Calu3 (cell line): Measurements from ENCODE around the gene PDE1A. TPM values are rescaled to one million over a fixed set of nuclear protein-coding genes. Genes with fewer than 3 reads are reported as not detected.

Experiments used
- BruUV-seq: library from RNA; stranded (reverse); fragments of 400-500 nt; replicated peaks from 2 replicates; lab custom pipeline; 2021; lab: Mats Ljungman, UMichigan
- CTCF ChIA-PET: fragments of 300-600 bp; sonication (Branson Sonifier 250); formaldehyde crosslinking; loops from one replicate; lab custom pipeline; 2022; ENCODE audit warnings: antibody characterized with exemption; lab: Charles Lee
- DNase-seq: peaks from one replicate; pipeline ENCODE4 v3.0.0; 2022
- H3K27ac Mint-ChIP-seq: one replicate; pipeline ENCODE4 v1.8.0; 2022; ENCODE audit warnings: mixed read lengths; ENCODE audit not compliant: unreplicated experiment
- H3K27me3 Mint-ChIP-seq: one replicate; pipeline ENCODE4 v1.8.0; 2022; ENCODE audit warnings: mixed read lengths; ENCODE audit not compliant: unreplicated experiment
- H3K36me3 Mint-ChIP-seq: one replicate; pipeline ENCODE4 v1.8.0; 2022; ENCODE audit warnings: mild to moderate bottlenecking, moderate library complexity, mixed read lengths; ENCODE audit not compliant: insufficient read depth, unreplicated experiment
- H3K4me1 Mint-ChIP-seq: one replicate; pipeline ENCODE4 v1.8.0; 2022; ENCODE audit warnings: mild to moderate bottlenecking, low read depth, mixed read lengths; ENCODE audit not compliant: unreplicated experiment
- H3K4me3 Mint-ChIP-seq: one replicate; pipeline ENCODE4 v1.8.0; 2022; ENCODE audit warnings: mild to moderate bottlenecking, low read depth, moderate library complexity, mixed read lengths; ENCODE audit not compliant: unreplicated experiment
- H3K9me3 Mint-ChIP-seq: one replicate; pipeline ENCODE4 v1.8.0; 2022; ENCODE audit warnings: low read depth, mixed read lengths; ENCODE audit not compliant: unreplicated experiment
- intact Hi-C: fragments of 100-400 bp; cut with micrococcal nuclease; formaldehyde crosslinking; loops from one replicate; pipeline ENCODE4 v1.10.0; 2022; ENCODE audit not compliant: unreplicated experiment
- total RNA-seq: library from RNA; stranded (reverse); gene quantifications from 2 replicates; pipeline ENCODE4 v1.2.3, GENCODE V29; 2022
- TF ChIP-seq, protein P1 (sequence below): fragments of 200-600 bp; IDR thresholded peaks from one replicate; pipeline ENCODE4 v1.8.0; 2022; ENCODE audit warnings: antibody characterized with exemption; ENCODE audit not compliant: unreplicated experiment

The PDE1A gene
- total RNA-seq, 1 experiment from 2014 or later, result 0.26 TPM

GRCh38 chr2:182436252-182436651 is 9.4 kb upstream of the PDE1A start:
- H3K9me3 Mint-ChIP-seq, result no peaks in the 10 kb centered on the region
- CTCF ChIA-PET, result no interaction called here
- no peaks in the 10 kb centered on the region for H3K36me3 Mint-ChIP-seq
- no peaks in the 10 kb centered on the region for H3K4me1 Mint-ChIP-seq
- no peaks in the 10 kb centered on the region for H3K27me3 Mint-ChIP-seq
- no TSS peak for BruUV-seq
- TF ChIP-seq, protein P1, sequence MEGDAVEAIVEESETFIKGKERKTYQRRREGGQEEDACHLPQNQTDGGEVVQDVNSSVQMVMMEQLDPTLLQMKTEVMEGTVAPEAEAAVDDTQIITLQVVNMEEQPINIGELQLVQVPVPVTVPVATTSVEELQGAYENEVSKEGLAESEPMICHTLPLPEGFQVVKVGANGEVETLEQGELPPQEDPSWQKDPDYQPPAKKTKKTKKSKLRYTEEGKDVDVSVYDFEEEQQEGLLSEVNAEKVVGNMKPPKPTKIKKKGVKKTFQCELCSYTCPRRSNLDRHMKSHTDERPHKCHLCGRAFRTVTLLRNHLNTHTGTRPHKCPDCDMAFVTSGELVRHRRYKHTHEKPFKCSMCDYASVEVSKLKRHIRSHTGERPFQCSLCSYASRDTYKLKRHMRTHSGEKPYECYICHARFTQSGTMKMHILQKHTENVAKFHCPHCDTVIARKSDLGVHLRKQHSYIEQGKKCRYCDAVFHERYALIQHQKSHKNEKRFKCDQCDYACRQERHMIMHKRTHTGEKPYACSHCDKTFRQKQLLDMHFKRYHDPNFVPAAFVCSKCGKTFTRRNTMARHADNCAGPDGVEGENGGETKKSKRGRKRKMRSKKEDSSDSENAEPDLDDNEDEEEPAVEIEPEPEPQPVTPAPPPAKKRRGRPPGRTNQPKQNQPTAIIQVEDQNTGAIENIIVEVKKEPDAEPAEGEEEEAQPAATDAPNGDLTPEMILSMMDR, result no peak
- no peak overlapping the region for H3K4me3 Mint-ChIP-seq
- H3K27ac Mint-ChIP-seq, result no peak overlapping the region
- DNase-seq, result no peak
- intact Hi-C loops, result no loop called here

GRCh38 chr2:182435754-182436153 is 8.9 kb upstream of the PDE1A start:
- no TSS peak for BruUV-seq
- no peak overlapping the region for H3K4me3 Mint-ChIP-seq

DNA sequence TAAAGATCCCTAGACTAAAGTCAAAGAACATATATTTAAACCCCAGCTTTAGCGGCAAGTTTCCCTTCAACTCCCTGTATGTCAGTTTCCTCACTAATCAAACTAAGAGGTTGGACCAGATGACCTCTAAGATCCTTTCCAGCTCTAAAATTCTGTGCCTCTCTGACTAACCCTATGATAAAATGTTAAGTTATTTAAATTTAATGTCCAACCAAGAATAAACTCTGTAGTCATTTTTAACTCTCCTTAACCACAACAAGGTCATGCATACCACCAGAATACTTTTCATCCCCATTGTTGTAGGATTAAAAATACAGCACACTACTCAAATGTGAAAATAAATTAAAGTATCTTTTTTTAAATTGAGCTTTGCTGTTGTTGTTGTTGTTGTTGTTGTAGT is 5.2 kb upstream of the PDE1A start:
- TF ChIP-seq, protein P1, result no peak
- no peak for DNase-seq
- H3K9me3 Mint-ChIP-seq, result peaks cover 2% of the 10 kb centered on the region
- no peak overlapping the region for H3K27ac Mint-ChIP-seq
- CTCF ChIA-PET, result no interaction called here
- no peaks in the 10 kb centered on the region for H3K36me3 Mint-ChIP-seq
- H3K27me3 Mint-ChIP-seq, result no peaks in the 10 kb centered on the region
- intact Hi-C loops, result no loop called here
- no peaks in the 10 kb centered on the region for H3K4me1 Mint-ChIP-seq
- no peak overlapping the region for H3K4me3 Mint-ChIP-seq
- no TSS peak for BruUV-seq

More at GRCh38 chr2:182435754-182436153, 8.9 kb upstream of the PDE1A start:
- CTCF ChIA-PET, result no interaction called here
- intact Hi-C loops, result no loop called here
- Mint-ChIP-seq H3K36me3 (no peaks in the 10 kb centered on the region), H3K27me3 (no peaks in the 10 kb centered on the region), H3K4me1 (no peaks in the 10 kb centered on the region), H3K27ac (no peak overlapping the region), H3K9me3 (peaks cover 2% of the 10 kb centered on the region)
- TF ChIP-seq, protein P1, result no peak
- no peak for DNase-seq

DNA sequence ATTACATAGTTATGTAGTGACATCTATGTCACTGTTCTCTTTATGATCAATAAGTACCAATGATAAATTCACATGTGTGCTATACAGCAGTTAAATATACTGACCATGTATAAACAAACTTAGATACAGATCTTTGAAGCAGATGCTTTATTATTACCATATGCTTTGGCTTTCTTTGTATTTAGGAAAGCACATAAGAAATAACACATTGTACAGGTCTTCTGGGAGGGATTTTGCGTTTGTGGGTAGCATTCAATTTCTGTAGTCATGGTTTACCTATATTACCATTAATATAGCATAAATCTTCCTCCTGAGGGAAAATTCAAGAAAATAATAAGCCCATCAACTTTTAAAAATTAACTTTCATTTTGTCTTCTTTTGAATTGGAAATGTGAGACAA is 1.6 kb upstream of the PDE1A start:
- no peak overlapping the region for H3K27ac Mint-ChIP-seq
- peaks cover 2% of the 10 kb centered on the region for H3K9me3 Mint-ChIP-seq
- H3K4me1 Mint-ChIP-seq, result peaks cover 12% of the 10 kb centered on the region
- no peaks in the 10 kb centered on the region for H3K36me3 Mint-ChIP-seq
- H3K27me3 Mint-ChIP-seq, result no peaks in the 10 kb centered on the region
- H3K4me3 Mint-ChIP-seq, result no peak overlapping the region
- CTCF ChIA-PET, result no interaction called here
- no TSS peak for BruUV-seq
- TF ChIP-seq, protein P1, result no peak
- intact Hi-C loops, result no loop called here
- DNase-seq, result no peak
